Naive B cell (primary cell): Measurements from ENCODE around the gene ATP13A5. TPM values are rescaled to one million over a fixed set of nuclear protein-coding genes. Genes with fewer than 3 reads are reported as not detected.
A peak's percentile ranks its signal among the peaks of the same experiment; 100 is the strongest.

Source experiments
- ATAC-seq, 2 donors: fragments of 150-1000 bp; cut with Tn5 transposase; 2 replicates each; pipeline ENCODE4 v1.10.0; 2021; ENCODE audit warnings: low read depth in 2 of 2, mild to moderate bottlenecking in 2 of 2, moderate library complexity in 2 of 2
- DNase-seq: peaks from one replicate; pipeline ENCODE4 v3.0.0; 2022
- H3K27ac Mint-ChIP-seq, 6 donors: one replicate each; pipeline ENCODE4 v1.8.0; 2020 to 2022; ENCODE audit warnings: mild to moderate bottlenecking in 6 of 6, mixed read lengths in 6 of 6, moderate library complexity in 5 of 6, inconsistent platforms in 2 of 6
- H3K27me3 Mint-ChIP-seq, 3 donors: one replicate each; pipeline ENCODE4 v1.8.0; 2021 to 2022; ENCODE audit warnings: mixed read lengths in 3 of 3, mild to moderate bottlenecking in 1 of 3
- H3K36me3 Mint-ChIP-seq, 2 donors: one replicate each; pipeline ENCODE4 v1.8.0; 2020 to 2022; ENCODE audit warnings: mixed read lengths in 2 of 2, inconsistent platforms in 1 of 2, mild to moderate bottlenecking in 1 of 2
- H3K4me1 Mint-ChIP-seq, 3 donors: one replicate each; pipeline ENCODE4 v1.8.0; 2020 to 2022; ENCODE audit warnings: mixed read lengths in 3 of 3, inconsistent platforms in 1 of 3, mild to moderate bottlenecking in 1 of 3, moderate library complexity in 1 of 3
- H3K4me3 Mint-ChIP-seq, 8 donors: one replicate each; pipeline ENCODE4 v1.8.0; 2020 to 2022; ENCODE audit warnings: mild to moderate bottlenecking in 8 of 8, mixed read lengths in 8 of 8, moderate library complexity in 8 of 8, inconsistent platforms in 2 of 8
- H3K9me3 Mint-ChIP-seq, 7 donors: one replicate each; pipeline ENCODE4 v1.8.0; 2020 to 2022; ENCODE audit warnings: mixed read lengths in 7 of 7, mild to moderate bottlenecking in 5 of 7, inconsistent platforms in 2 of 7, moderate library complexity in 1 of 7
- polyA plus RNA-seq, 6 donors: library from polyadenylated mRNA; unstranded; fragments of 300-500 nt; fragmentation: Illumina TruSeq; gene quantifications; one replicate each; pipeline ENCODE4 v1.2.3, GENCODE V29; 2021; ENCODE audit warnings: low read depth in 6 of 6

ATP13A5 gene
- polyA plus RNA-seq, 6 donors from 2014 or later: not detected

DNA sequence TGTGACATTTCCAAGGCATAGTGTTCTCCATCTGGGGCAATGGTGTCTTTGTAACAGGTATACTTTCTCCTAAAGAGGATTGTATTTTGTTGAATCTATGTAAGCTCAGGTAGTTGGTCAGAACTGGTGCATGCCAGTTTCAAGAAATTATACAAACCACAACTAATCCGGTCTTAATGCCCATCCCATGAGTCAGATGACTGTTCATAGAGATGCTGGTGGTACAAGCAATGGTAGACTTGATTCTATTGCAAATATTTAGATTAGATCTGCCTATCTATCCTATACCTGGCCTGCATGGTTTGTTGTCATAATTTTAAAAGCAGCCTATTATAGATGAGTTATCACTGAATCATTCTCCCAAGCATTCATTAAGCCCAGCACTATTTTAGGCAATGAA is 43.5 kb downstream of the ATP13A5 start:
- DNase-seq (no peak), ATAC-seq (no peak)
- Mint-ChIP-seq H3K4me1 (no peaks in the 10 kb centered on the region), H3K27ac (no peak overlapping the region), H3K9me3 (peaks cover 9 to 17% (median 11%) of the 10 kb centered on the region in 7 donors), H3K27me3 (peaks cover 0 to 15% (median under 1%) of the 10 kb centered on the region in 3 donors), H3K36me3 (no peaks in the 10 kb centered on the region), H3K4me3 (no peak overlapping the region)

DNA sequence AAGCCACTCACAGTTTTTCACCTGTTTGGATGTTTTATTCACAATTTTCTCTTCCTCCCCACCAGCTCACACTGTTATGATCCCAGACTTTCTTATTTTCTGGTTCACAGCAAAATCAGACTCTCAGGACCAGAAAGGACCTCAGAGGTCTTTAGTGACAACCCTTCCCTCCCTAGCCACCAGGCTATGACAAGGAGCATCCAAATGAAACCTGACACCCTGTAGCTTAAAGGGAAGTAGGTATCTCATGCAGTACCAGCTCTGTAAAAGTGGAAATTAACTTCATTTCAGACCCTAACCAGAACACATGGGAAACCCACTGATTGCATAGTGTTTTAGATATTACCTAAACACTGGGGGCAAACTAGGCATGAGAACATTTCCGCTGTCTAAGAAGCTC is 45.3 kb downstream of the ATP13A5 start:
- no peaks in the 10 kb centered on the region for H3K36me3 Mint-ChIP-seq
- H3K27me3 Mint-ChIP-seq: peaks cover 0 to 7% (median 0%) of the 10 kb centered on the region in 3 donors
- DNase-seq (no peak), ATAC-seq (no peak)
- H3K9me3 Mint-ChIP-seq: peaks cover 9 to 16% (median 13%) of the 10 kb centered on the region in 7 donors
- no peaks in the 10 kb centered on the region for H3K4me1 Mint-ChIP-seq
- no peak overlapping the region for H3K27ac Mint-ChIP-seq
- H3K4me3 Mint-ChIP-seq: no peak overlapping the region

DNA sequence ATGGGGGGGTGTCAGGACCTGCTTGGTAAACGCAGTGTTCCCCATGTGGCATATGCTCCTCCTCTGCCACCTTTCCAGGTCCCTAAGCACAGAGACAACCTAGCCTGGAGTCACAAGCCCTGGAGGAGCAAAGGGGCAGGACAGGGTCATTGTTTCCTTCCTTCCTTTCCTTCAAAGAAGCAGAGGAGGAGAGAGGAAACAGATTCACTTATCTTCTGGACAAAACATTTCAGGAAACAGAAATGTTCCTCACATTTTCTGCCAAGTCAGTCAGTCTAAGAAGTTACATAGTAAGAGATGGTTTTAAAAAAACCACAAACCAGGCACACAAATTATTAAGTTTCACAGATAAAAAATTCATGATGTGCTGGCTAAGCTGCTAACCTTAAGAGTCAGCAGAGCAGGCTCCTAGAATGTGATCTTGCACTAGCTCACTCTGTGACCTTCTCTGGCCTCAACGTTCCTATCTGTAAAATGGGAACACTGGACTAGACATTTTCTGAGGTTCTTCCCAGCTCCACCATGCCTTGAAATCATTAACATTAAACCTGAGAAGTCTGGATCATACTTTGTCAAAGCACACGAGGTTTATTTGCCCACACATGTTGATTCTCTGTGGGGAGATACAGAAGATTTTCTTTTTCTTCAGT is 47.9 kb downstream of the ATP13A5 start:
- peaks cover 6 to 16% (median 11%) of the 10 kb centered on the region in 7 donors for H3K9me3 Mint-ChIP-seq

DNA sequence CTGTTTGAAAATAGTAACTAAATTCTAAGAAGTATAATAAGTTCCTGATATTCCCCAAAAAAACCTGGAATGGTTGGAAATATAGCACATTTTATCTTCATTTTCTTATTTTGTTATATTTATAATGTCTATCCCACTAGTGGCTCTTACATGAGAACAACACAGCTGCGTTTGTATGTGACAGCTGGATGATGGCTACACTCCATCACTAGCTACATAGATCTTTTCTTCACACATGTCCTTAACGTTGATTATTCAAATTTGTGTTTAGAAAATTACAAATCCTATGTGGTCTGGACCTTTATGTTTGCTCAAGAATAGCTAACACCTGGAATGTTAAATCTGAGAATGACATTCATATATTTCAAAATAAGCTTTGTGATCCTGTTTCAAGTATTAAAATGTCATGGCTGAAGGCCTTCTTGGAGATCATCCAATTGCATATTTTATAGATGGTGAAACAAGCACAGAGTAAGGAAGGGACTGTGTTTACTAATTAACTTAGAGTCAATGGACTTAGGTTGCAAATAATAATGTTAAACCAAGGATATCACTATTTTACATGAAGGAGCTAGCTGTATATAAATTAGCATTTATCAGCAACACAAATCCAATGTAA is 60.8 kb downstream of the ATP13A5 start:
- no peak overlapping the region for H3K4me3 Mint-ChIP-seq
- ATAC-seq: no peak
- no peak overlapping the region for H3K27ac Mint-ChIP-seq
- peaks cover 0 to 4% (median 0%) of the 10 kb centered on the region in 7 donors for H3K9me3 Mint-ChIP-seq
- DNase-seq: no peak
- no peaks in the 10 kb centered on the region for H3K4me1 Mint-ChIP-seq
- H3K27me3 Mint-ChIP-seq: no peaks in the 10 kb centered on the region
- H3K36me3 Mint-ChIP-seq: no peaks in the 10 kb centered on the region

More for the DNA sequence above, 47.9 kb downstream of the ATP13A5 start:
- no peak for ATAC-seq
- Mint-ChIP-seq H3K4me3 (no peak overlapping the region), H3K27me3 (no peaks in the 10 kb centered on the region), H3K4me1 (no peaks in the 10 kb centered on the region), H3K27ac (no peak overlapping the region), H3K36me3 (no peaks in the 10 kb centered on the region)
- DNase-seq: no peak

DNA sequence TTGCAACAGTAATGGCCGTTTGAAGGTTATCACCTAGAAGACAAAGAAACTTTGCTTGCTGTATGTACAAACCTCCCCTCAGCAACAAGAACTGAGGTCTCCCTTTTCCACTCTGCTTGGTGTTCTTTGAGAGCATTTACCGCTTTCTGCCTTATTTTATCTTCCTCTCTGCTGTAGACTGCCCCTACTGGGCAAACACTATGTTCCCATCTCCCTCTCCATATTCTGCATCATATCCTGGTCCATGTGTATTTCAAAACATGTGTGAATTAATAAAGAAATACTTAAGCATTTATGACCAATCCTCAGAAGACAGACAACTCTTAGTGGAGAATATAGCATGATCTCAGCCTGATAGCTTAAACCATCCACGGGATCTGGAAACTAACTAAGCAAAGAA is 64.4 kb downstream of the ATP13A5 start:
- DNase-seq: no peak
- H3K36me3 Mint-ChIP-seq: no peaks in the 10 kb centered on the region
- no peaks in the 10 kb centered on the region for H3K4me1 Mint-ChIP-seq
- peaks cover 0 to 5% (median 0%) of the 10 kb centered on the region in 3 donors for H3K27me3 Mint-ChIP-seq
- H3K27ac Mint-ChIP-seq: no peak overlapping the region
- no peak for ATAC-seq
- H3K4me3 Mint-ChIP-seq: no peak overlapping the region
- peaks cover 0 to 4% (median 0%) of the 10 kb centered on the region in 7 donors for H3K9me3 Mint-ChIP-seq

DNA sequence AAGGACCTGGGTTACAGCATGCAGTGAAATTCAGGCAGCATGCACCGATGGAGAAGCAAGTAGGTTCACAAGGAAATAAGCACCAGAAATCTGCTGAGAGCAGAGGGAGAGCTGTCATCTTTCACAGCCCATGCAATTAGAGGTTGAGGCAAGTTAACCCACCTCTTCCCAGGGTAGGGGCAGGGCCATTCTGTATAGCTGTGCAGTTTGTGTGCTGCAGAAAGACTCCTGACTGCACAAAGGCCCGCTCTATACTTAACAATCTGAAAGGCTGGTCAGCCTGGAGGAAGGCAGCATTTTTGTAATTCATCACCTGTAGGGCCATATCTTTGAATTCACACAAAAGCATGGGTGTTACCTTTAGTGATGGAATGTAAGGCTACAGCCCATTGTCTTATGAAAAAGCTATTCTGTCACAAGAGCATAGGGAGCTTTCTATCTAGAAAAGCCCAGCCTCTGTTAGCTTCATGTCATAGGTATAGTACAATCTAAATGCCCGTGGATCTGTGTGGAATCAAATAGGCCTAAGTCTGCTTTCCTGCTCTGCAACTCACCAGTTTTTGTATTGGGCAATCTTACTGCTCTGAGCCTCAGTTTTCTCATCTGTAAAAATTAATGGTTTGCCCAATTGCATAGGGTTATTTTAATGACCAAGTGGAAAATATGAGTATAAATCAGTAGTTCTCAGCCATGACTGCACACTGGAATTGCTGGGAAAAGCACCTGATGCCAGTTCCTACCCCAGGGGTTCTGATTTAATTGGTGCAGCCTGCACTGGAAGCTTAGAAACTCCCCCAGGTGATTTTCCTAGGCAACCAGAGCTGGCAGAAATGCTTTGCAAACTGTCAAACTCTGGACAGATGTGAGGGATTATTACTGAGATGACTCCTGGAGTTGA is 65.2 kb downstream of the ATP13A5 start:
- Mint-ChIP-seq H3K4me1 (no peaks in the 10 kb centered on the region), H3K36me3 (no peaks in the 10 kb centered on the region), H3K4me3 (no peak overlapping the region), H3K27me3 (peaks cover 0 to 5% (median 0%) of the 10 kb centered on the region in 3 donors), H3K9me3 (peaks cover 0 to 4% (median 0%) of the 10 kb centered on the region in 7 donors), H3K27ac (no peak overlapping the region)
- no peak for ATAC-seq
- DNase-seq: no peak

DNA sequence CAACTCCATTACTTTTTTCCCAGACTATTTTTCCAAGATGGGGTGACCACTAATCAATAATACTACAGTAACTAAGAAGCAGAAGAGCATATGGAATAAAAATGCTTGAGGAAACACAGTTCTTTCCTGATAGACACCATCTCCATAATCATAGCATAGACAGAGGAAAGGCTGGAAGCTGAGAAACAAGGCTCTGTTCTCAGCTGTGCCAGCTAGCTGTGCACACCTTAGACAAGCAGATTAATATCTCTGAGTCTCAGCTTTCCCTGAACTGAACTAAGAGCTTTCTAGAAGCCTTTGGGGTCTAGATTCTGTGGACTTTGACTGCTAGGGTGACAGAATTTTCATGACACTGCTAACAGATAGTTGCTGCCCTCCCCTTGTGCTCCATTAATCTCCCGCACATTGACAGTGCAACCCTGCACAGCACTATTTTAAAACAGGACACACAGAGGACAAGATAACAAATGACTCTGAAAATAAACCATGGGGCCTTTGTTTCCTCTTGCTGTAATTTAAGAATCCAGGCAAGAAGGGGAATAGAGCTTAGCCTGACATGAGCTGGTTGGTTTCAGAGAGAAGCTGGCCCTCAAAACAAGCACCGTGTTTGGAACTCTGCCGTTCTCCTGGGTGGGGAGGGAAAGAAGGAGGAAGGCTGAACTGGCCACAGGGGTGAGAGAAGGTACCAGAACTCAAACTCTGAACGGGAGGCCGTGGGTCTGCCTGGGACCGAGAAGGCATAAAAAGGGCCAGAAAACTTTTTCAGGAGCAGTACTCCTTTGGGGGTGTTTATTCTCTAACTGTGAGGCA is 67.4 kb downstream of the ATP13A5 start:
- DNase-seq: no peak
- no peak overlapping the region for H3K27ac Mint-ChIP-seq
- ATAC-seq: no peak
- H3K9me3 Mint-ChIP-seq: peaks cover 0 to 4% (median 0%) of the 10 kb centered on the region in 7 donors
- H3K36me3 Mint-ChIP-seq: no peaks in the 10 kb centered on the region
- peaks cover 0 to 5% (median under 1%) of the 10 kb centered on the region in 3 donors for H3K27me3 Mint-ChIP-seq
- no peak overlapping the region for H3K4me3 Mint-ChIP-seq
- H3K4me1 Mint-ChIP-seq: no peaks in the 10 kb centered on the region

DNA sequence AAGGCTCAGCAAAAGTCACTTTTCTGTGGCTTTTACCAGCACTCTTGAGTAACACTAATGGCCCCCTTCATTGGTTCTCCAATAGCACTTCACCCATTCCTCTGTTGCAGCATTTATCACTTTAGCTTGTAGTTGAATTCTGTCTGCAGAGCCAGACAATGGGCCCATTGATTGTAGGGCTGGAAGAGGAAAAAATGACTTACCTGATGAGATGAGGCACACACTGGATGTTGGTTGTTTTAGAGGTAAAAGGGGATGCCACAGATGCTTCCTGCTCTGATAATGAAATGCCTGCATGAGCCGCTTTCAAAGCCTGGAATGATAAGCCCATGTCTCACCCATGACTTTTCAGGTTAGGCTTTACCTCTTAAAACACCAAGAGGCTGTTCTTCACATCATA is 73.2 kb downstream of the ATP13A5 start:
- Mint-ChIP-seq H3K27ac (no peak overlapping the region), H3K27me3 (peaks cover 4 to 12% (median 5%) of the 10 kb centered on the region in 3 donors), H3K4me1 (no peaks in the 10 kb centered on the region), H3K36me3 (peaks cover 0 to 7% of the 10 kb centered on the region in 2 donors), H3K4me3 (no peak overlapping the region), H3K9me3 (peaks cover 0 to 5% (median 3%) of the 10 kb centered on the region in 7 donors)
- DNase-seq (no peak), ATAC-seq (no peak)

DNA sequence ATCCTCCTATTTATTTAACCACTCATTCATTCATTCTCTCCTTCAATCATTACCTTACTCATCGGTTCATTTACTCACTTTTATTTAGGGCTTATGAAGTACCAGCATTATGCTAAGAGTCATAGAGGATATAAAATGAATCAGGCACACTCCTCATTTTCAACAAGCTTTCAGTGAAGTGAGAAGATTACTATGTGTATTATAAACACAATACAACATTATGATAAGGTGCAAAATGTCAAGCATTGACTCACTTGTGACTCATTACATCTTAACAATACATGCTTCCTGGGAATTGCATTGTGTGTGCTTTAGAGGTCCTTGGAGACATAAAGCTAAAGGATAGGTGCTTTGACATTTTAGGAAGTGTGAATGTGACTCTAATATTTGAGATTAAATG is 77.1 kb downstream of the ATP13A5 start:
- no peaks in the 10 kb centered on the region for H3K4me1 Mint-ChIP-seq
- peaks cover 0 to 7% of the 10 kb centered on the region in 2 donors for H3K36me3 Mint-ChIP-seq
- H3K27me3 Mint-ChIP-seq: peaks cover 4 to 8% (median 5%) of the 10 kb centered on the region in 3 donors
- DNase-seq (no peak), ATAC-seq (no peak)
- H3K4me3 Mint-ChIP-seq: no peak overlapping the region
- peaks cover 4 to 12% (median 5%) of the 10 kb centered on the region in 7 donors for H3K9me3 Mint-ChIP-seq
- no peak overlapping the region for H3K27ac Mint-ChIP-seq

DNA sequence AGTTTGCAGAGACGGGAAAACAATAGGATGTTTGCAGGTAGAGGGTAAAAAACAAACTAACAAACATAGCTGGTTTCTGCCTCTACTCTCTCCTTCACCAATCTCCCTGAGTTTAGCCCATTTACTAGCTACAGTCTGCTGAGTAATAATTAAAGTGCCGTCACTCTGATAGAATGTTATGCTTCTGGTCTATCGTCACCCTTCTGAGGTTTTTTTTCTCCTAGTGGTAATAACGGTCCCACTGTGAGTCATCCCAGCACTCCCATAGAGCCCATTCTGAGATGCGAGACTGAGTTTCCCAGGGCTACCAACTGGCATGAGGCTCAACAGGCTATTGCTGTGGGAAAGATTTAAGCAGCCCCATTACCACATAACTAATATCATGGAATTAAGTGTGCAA is 81.1 kb downstream of the ATP13A5 start:
- DNase-seq (no peak), ATAC-seq (no peak)
- H3K36me3 Mint-ChIP-seq: no peaks in the 10 kb centered on the region
- no peaks in the 10 kb centered on the region for H3K4me1 Mint-ChIP-seq
- H3K9me3 Mint-ChIP-seq: peaks cover 4 to 15% (median 11%) of the 10 kb centered on the region in 7 donors
- H3K27me3 Mint-ChIP-seq: no peaks in the 10 kb centered on the region
- no peak overlapping the region for H3K27ac Mint-ChIP-seq
- H3K4me3 Mint-ChIP-seq: no peak overlapping the region

DNA sequence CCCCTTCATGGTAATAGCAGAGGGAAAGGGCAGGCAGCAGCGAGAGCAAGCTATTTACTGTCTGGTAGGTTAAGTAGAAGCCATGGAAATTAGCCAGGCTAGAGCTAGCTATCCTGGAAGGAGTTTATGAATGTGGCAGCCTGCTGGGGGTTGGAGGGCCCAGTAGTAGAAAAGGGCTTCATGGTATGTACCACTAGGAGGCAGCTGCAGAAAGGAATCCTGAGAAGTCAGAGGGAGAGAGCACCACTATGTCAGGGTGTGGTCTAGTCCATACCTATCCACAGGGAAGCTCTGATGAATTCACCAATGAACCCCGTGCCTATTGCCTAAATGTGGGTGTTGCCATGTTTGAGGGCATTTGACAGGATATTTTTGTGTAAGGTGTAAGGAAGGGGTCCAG is 82.6 kb downstream of the ATP13A5 start:
- ATAC-seq (no peak), DNase-seq (no peak)
- Mint-ChIP-seq H3K4me1 (no peaks in the 10 kb centered on the region), H3K4me3 (no peak overlapping the region), H3K27me3 (no peaks in the 10 kb centered on the region), H3K27ac (no peak overlapping the region), H3K36me3 (no peaks in the 10 kb centered on the region), H3K9me3 (peaks cover 6 to 29% (median 18%) of the 10 kb centered on the region in 7 donors)

DNA sequence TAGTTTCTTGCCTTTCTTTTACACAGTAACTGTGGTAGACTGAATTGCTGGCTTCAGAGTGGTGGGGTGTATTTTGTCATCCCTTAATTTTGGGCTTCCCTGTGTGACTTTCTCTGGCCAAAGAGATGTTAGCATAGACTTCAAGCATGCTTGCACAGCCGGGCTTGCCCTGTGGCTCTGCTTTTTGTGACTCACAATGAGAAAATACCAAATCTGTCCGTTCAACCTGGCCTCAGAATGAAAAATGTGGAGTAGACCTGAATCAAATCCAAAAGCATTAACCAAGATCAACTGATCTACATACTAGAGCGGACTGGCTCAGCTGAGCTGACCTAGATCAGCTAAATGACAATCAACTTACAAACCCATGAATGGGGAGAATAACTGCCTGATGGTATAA is 86.2 kb downstream of the ATP13A5 start:
- no peaks in the 10 kb centered on the region for H3K4me1 Mint-ChIP-seq
- DNase-seq (no peak), ATAC-seq (no peak)
- peak overlapping the region in 1 of 8 donors; percentile 31 for H3K4me3 Mint-ChIP-seq
- peaks cover 6 to 47% (median 19%) of the 10 kb centered on the region in 7 donors for H3K9me3 Mint-ChIP-seq
- H3K27ac Mint-ChIP-seq: no peak overlapping the region
- H3K36me3 Mint-ChIP-seq: no peaks in the 10 kb centered on the region
- no peaks in the 10 kb centered on the region for H3K27me3 Mint-ChIP-seq
